Stimulated activated naive CD8-positive, alpha-beta T cell treated with anti-CD3 and anti-CD28 coated beads, Interleukin-15, Interleukin-2, amounts not matched to agents 100 ng/mL and 50 ng/mL, for 24 hours (primary cell): Measurements from ENCODE around the gene ANTXRL.
"Not testable (repeated sequence)": the region's sequence is repeated elsewhere in the genome, so short reads cannot be mapped to it uniquely, and the experiment has no call there.

Experiments
- H3K27ac Mint-ChIP-seq: one replicate; pipeline ENCODE4 v1.8.0; 2021; ENCODE audit warnings: mild to moderate bottlenecking, mixed read lengths
- H3K27me3 Mint-ChIP-seq: one replicate; pipeline ENCODE4 v1.8.0; 2021; ENCODE audit warnings: mixed read lengths
- H3K36me3 Mint-ChIP-seq: one replicate; pipeline ENCODE4 v1.8.0; 2021; ENCODE audit warnings: low read depth, mixed read lengths
- H3K4me1 Mint-ChIP-seq: one replicate; pipeline ENCODE4 v1.8.0; 2021; ENCODE audit warnings: low read depth, mixed read lengths
- H3K4me3 Mint-ChIP-seq: one replicate; pipeline ENCODE4 v1.8.0; 2021; ENCODE audit warnings: mild to moderate bottlenecking, mixed read lengths
- H3K9me3 Mint-ChIP-seq: one replicate; pipeline ENCODE4 v1.8.0; 2021; ENCODE audit warnings: mixed read lengths

Gene ANTXRL

GRCh38 chr10:46304062-46304461 is 17.3 kb downstream of the ANTXRL start:
- H3K27ac Mint-ChIP-seq: no peak overlapping the region
- no peaks in the 10 kb centered on the region for H3K27me3 Mint-ChIP-seq
- H3K4me1 Mint-ChIP-seq: peaks cover 10% of the 10 kb centered on the region
- H3K36me3 Mint-ChIP-seq: no peaks in the 10 kb centered on the region
- H3K4me3 Mint-ChIP-seq: no peak overlapping the region
- H3K9me3 Mint-ChIP-seq: no peaks in the 10 kb centered on the region

GRCh38 chr10:46304671-46305070 is 17.9 kb downstream of the ANTXRL start:
- not testable (repeated sequence) for H3K36me3 Mint-ChIP-seq, H3K27me3 Mint-ChIP-seq, H3K4me1 Mint-ChIP-seq, H3K27ac Mint-ChIP-seq, H3K4me3 Mint-ChIP-seq, H3K9me3 Mint-ChIP-seq

- no peaks in the 10 kb centered on the region for H3K4me1 Mint-ChIP-seq
- H3K27me3 Mint-ChIP-seq: no peaks in the 10 kb centered on the region
- no peak overlapping the region for H3K27ac Mint-ChIP-seq
- no peaks in the 10 kb centered on the region for H3K9me3 Mint-ChIP-seq
- H3K4me3 Mint-ChIP-seq: no peak overlapping the region
- no peaks in the 10 kb centered on the region for H3K36me3 Mint-ChIP-seq
Measured at GRCh38 chr10:46305079-46305818, 18.5 kb downstream of the ANTXRL start.

GRCh38 chr10:46305986-46306385 is 19.2 kb downstream of the ANTXRL start:
- no peaks in the 10 kb centered on the region for H3K36me3 Mint-ChIP-seq
- no peak overlapping the region for H3K4me3 Mint-ChIP-seq
- H3K27me3 Mint-ChIP-seq: no peaks in the 10 kb centered on the region
- no peak overlapping the region for H3K27ac Mint-ChIP-seq
- H3K9me3 Mint-ChIP-seq: no peaks in the 10 kb centered on the region
- no peaks in the 10 kb centered on the region for H3K4me1 Mint-ChIP-seq

GRCh38 chr10:46306516-46307184 is 19.9 kb downstream of the ANTXRL start:
- no peaks in the 10 kb centered on the region for H3K4me1 Mint-ChIP-seq
- H3K36me3 Mint-ChIP-seq: no peaks in the 10 kb centered on the region
- no peak overlapping the region for H3K27ac Mint-ChIP-seq
- no peak overlapping the region for H3K4me3 Mint-ChIP-seq
- no peaks in the 10 kb centered on the region for H3K27me3 Mint-ChIP-seq
- H3K9me3 Mint-ChIP-seq: no peaks in the 10 kb centered on the region

- H3K27ac Mint-ChIP-seq: no peak overlapping the region
- no peaks in the 10 kb centered on the region for H3K4me1 Mint-ChIP-seq
- no peaks in the 10 kb centered on the region for H3K9me3 Mint-ChIP-seq
- no peaks in the 10 kb centered on the region for H3K27me3 Mint-ChIP-seq
- no peaks in the 10 kb centered on the region for H3K36me3 Mint-ChIP-seq
- H3K4me3 Mint-ChIP-seq: no peak overlapping the region
Measured at GRCh38 chr10:46307281-46308112, 20.7 kb downstream of the ANTXRL start.

GRCh38 chr10:46308113-46308415 is 21.3 kb downstream of the ANTXRL start:
- H3K4me1 Mint-ChIP-seq: no peaks in the 10 kb centered on the region
- H3K36me3 Mint-ChIP-seq: no peaks in the 10 kb centered on the region
- H3K9me3 Mint-ChIP-seq: no peaks in the 10 kb centered on the region
- H3K4me3 Mint-ChIP-seq: no peak overlapping the region
- H3K27ac Mint-ChIP-seq: no peak overlapping the region
- H3K27me3 Mint-ChIP-seq: no peaks in the 10 kb centered on the region

GRCh38 chr10:46308666-46309450 is 22.1 kb downstream of the ANTXRL start:
- H3K9me3 Mint-ChIP-seq: no peaks in the 10 kb centered on the region
- no peak overlapping the region for H3K27ac Mint-ChIP-seq
- no peaks in the 10 kb centered on the region for H3K36me3 Mint-ChIP-seq
- no peaks in the 10 kb centered on the region for H3K4me1 Mint-ChIP-seq
- no peaks in the 10 kb centered on the region for H3K27me3 Mint-ChIP-seq
- no peak overlapping the region for H3K4me3 Mint-ChIP-seq

GRCh38 chr10:46309511-46310142 is 22.8 kb downstream of the ANTXRL start:
- Mint-ChIP-seq H3K4me1 (no peaks in the 10 kb centered on the region), H3K27ac (no peak overlapping the region), H3K4me3 (no peak overlapping the region), H3K36me3 (no peaks in the 10 kb centered on the region), H3K9me3 (no peaks in the 10 kb centered on the region), H3K27me3 (no peaks in the 10 kb centered on the region)

GRCh38 chr10:46310143-46310514 is 23.3 kb downstream of the ANTXRL start:
- Mint-ChIP-seq H3K27ac (no peak overlapping the region), H3K9me3 (no peaks in the 10 kb centered on the region), H3K27me3 (no peaks in the 10 kb centered on the region), H3K4me3 (no peak overlapping the region), H3K36me3 (no peaks in the 10 kb centered on the region), H3K4me1 (no peaks in the 10 kb centered on the region)

GRCh38 chr10:46310851-46311250 is 24.1 kb downstream of the ANTXRL start:
- Mint-ChIP-seq H3K9me3 (no peaks in the 10 kb centered on the region), H3K36me3 (no peaks in the 10 kb centered on the region), H3K27ac (no peak overlapping the region), H3K27me3 (no peaks in the 10 kb centered on the region), H3K4me3 (no peak overlapping the region), H3K4me1 (no peaks in the 10 kb centered on the region)

- no peaks in the 10 kb centered on the region for H3K9me3 Mint-ChIP-seq
- H3K36me3 Mint-ChIP-seq: no peaks in the 10 kb centered on the region
- H3K4me1 Mint-ChIP-seq: no peaks in the 10 kb centered on the region
- H3K27me3 Mint-ChIP-seq: no peaks in the 10 kb centered on the region
- H3K4me3 Mint-ChIP-seq: no peak overlapping the region
- H3K27ac Mint-ChIP-seq: no peak overlapping the region
Measured at GRCh38 chr10:46311501-46311951, 24.7 kb downstream of the ANTXRL start.

GRCh38 chr10:46311961-46312431 is 25.2 kb downstream of the ANTXRL start:
- H3K36me3 Mint-ChIP-seq, H3K4me1 Mint-ChIP-seq, H3K27me3 Mint-ChIP-seq, H3K27ac Mint-ChIP-seq, H3K4me3 Mint-ChIP-seq, H3K9me3 Mint-ChIP-seq: not testable (repeated sequence)

GRCh38 chr10:46312953-46313352 is 26.2 kb downstream of the ANTXRL start:
- Mint-ChIP-seq H3K27me3 (no peaks in the 10 kb centered on the region), H3K9me3 (no peaks in the 10 kb centered on the region), H3K4me3 (no peak overlapping the region), H3K27ac (no peak overlapping the region), H3K4me1 (no peaks in the 10 kb centered on the region), H3K36me3 (no peaks in the 10 kb centered on the region)
